Smooth muscle cell of the brain vasculature (primary cell): ENCODE results near the gene PRAMEF5.
"Not testable (repeated sequence)": the region's sequence is repeated elsewhere in the genome, so short reads cannot be mapped to it uniquely, and the experiment has no call there.

Experiments
- DNase-seq: peaks from one replicate; pipeline ENCODE4 v3.0.0-alpha.2; 2012; ENCODE audit warnings: low read depth, low spot score

The PRAMEF5 gene

DNA sequence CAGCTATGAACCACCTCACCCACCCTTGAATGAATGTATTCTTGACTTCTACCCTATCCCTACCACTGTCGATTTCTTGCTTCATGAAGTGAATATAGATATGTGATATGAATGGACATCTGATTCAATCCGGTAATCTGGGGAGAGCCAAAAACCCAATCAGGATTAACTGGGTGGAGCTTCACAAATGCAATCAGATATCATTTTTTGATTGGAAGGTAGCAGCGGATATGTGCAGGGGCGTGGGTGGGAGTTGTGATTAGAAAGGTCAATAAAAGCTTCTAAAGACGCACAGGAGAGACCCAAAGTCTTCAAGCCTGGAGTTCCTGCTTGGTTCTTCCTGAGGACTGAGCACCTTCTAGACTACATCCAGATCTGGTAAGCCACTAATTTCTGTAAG, at the start of gene PRAMEF5:
TSS of gene PRAMEF5 (plus strand) at position 301 of the 400 bp plus-strand sequence. CDS start 5,071 bp downstream, outside the sequence.
- DNase-seq: not testable (repeated sequence)

- not testable (repeated sequence) for DNase-seq
Measured at GRCh38 chr1:13208712-13209111, 45.3 kb upstream of the PRAMEF5 start.

- DNase-seq: not testable (repeated sequence)
Measured at GRCh38 chr1:13216619-13217018, 37.4 kb upstream of the PRAMEF5 start.

DNA sequence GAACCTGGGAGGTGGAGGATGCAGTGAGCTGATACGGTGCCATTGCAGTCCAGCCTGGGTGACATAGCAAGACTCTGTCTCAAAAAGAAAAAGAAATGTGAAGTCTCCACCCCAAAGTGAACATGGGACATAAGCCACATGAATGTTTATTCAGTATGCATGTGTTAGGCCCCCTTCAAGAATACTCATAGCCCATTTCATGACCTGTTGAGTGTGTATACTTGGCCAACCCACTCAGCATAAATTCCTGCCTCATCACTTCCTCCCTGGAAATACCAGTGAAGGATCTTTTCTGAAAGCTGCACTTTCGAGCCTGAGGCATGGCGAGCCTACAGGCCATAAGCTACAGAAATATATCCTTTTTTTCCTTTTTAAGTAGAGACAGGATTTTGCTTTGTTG, 34.8 kb upstream of the PRAMEF5 start:
- DNase-seq: not testable (repeated sequence)

DNA sequence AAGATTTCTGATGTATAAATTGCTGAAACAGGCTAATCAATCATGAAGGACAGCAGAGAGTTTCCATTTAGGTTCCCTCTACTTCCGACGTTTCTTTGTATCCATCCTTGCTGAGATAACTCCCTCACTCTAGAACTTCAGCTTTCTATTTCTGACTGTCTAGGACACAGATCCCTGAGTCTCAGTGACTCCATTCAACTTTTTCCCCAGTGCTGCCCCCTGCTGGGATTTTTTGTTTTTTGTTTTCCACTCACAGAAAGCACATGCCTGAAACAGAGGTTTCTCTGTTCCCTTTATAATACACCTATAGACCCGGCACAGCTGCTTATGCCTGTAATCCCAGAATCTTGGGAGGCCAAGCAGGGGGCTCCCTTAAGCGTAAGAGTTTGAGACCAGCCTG, 31.2 kb upstream of the PRAMEF5 start:
- not testable (repeated sequence) for DNase-seq

DNA sequence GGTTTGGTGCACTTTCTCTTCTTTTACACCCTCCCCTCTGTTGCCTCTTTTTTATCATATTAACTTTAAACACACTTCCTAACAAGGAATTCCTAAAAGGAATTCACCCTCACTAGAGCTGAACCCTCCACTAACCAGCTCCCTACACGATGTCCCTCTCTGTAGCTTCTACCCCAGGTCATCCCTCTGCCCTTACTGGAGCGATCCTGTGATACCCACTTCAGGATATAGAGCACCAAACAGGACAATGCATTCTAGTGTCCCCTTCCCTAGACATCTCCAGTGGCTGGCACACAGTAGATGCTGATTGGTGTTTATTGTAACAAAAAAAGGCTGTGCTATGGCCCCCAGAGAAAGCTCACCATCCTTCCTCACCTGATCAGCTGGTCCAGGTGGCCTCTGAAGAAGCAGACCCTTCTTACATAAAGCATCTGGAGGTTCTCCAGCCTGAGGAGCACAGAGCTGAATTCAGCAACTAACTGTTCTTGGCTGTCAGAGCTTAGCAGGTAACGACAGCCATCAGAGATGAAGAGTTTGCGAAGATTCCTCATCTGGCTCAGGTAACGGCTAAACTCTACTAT, 29.4 kb upstream of the PRAMEF5 start:
- DNase-seq: no peak

- not testable (repeated sequence) for DNase-seq
Measured at GRCh38 chr1:13225675-13226204, 28.3 kb upstream of the PRAMEF5 start, which contains the start of gene PRAMEF18. PRAMEF18 (minus strand) TSS chr1:13226154; CDS start chr1:13226106, 48 bp downstream.

GRCh38 chr1:13227271-13228055, 26.5 kb upstream of the PRAMEF5 start:
- not testable (repeated sequence) for DNase-seq

- DNase-seq: no peak
Measured at GRCh38 chr1:13228343-13228781, 25.6 kb upstream of the PRAMEF5 start.

DNA sequence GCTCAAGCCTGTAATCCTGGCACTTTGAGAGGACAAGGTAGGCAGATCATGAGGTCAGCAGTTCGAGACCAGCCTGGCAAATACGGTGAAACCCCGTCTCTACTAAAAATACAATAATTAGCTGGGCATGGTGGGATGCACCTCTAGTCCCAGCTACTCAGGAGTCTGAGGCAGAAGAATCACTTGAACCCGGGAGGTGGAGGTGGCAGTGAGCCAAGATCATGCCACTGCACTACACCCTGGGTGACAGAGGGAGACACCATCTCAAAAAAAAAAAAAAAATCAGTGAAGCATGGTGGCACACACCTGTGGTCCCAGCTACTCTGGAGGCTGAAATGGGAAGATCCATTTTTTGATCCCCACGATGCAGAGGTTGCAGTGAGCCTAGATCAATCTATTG, 23.9 kb upstream of the PRAMEF5 start:
- not testable (repeated sequence) for DNase-seq

DNA sequence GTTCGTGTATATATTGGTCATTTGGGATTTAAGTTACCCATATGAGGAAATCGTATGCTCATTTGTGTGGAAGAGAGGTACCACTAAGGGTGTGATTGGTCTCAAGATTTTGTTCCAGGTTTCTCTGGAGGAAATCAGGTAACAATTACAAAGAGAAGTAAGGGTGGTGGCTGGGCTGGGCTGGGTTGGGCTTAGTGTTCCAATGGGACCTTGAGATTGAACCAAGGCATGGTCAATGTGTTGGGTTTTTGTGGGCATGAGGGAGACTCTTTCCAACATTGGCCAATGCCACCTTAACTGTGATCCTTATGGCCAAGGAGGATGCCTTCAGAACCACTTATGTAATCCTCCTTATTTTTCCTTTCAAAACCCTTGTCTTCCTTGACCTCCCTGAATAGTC, 23.4 kb upstream of the PRAMEF5 start:
- not testable (repeated sequence) for DNase-seq

GRCh38 chr1:13231061-13231750, 22.8 kb upstream of the PRAMEF5 start:
- not testable (repeated sequence) for DNase-seq

DNA sequence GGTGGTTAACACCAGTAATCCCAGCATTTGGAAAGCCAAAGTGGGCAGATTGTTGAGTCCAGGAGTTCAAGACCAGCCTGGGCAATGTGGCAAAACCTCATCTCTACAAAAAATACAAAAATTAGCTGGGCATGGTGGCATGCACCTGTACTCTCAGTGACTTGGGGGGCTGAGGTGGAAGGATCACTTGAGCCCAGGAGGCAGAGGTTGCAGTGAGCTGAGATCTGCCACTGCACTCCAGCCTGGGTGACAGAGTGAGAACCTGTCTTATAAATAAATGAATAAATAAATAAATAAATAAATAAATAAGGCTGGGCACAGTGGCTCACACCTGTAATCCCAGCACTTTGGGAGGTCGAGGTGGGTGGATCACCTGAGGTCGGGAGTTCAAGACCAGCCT, 21.9 kb upstream of the PRAMEF5 start:
- DNase-seq: not testable (repeated sequence)

GRCh38 chr1:13234057-13234456, 19.9 kb upstream of the PRAMEF5 start:
- not testable (repeated sequence) for DNase-seq

GRCh38 chr1:13237572-13237971, 16.4 kb upstream of the PRAMEF5 start:
- DNase-seq: not testable (repeated sequence)

GRCh38 chr1:13239633-13240032, 14.4 kb upstream of the PRAMEF5 start:
- not testable (repeated sequence) for DNase-seq

DNA sequence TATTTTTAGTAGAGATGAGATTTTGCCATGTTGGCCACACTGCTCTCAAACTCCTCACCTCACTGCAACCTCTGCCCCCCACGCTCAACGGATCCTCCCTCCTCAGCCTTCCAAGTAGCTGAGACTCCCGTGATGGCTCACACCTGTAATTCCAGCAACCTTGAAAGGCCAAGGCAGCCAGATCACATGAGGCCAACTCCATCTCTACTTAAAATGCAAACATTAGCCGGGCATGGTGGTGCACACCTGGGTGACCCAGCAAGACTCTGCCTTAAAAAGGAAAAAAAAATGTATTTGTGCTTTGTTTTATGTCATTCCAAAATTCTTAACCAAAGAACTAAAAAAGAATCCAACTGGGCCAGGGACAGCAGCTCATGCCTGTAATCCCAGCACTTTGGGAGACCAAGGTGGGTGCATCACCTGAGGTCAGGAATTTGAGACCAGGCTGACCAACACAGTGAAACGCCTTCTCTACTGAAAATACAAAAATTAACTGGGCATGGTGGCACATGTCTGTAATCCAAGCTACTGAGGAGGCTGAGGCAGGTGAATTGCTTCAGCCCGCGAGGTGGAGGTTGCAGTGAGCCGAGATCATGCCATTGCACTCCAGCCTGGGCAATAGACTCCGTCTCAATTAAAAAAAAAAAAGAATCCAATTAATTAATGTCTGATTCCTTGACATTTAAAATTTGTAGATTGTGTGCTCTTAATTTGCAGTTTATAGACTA, 10.3 kb upstream of the PRAMEF5 start:
- not testable (repeated sequence) for DNase-seq

GRCh38 chr1:13245841-13246553, 8.0 kb upstream of the PRAMEF5 start:
- DNase-seq: not testable (repeated sequence)

GRCh38 chr1:13246554-13246871, 7.5 kb upstream of the PRAMEF5 start:
- not testable (repeated sequence) for DNase-seq

GRCh38 chr1:13247122-13247521, 6.9 kb upstream of the PRAMEF5 start:
- DNase-seq: not testable (repeated sequence)

DNA sequence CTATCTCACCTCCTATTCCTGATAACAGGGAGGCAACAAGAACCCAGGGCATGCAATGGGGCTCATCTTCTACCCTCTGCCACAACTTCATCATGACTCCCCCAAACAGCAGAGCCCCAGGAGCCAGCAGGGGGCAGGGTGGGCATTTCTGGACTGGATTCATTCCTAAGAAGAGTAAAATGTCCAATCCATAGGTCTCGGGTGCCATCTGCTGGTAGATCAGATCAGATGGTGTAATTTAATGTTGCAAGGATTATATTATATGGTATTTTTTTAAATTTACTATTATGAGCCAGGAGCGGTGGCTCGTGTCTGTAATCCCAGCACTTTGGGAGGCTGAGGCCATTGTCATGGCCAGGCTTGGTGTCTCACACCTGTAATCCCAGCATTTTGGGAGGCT, 11.1 kb downstream of the PRAMEF5 start:
- not testable (repeated sequence) for DNase-seq
